Astrocyte of the spinal cord (primary cell): ENCODE results near the gene SPNS1.
A peak's percentile ranks its signal among the peaks of the same experiment; 100 is the strongest.
"Not testable (repeated sequence)": the region's sequence is repeated elsewhere in the genome, so short reads cannot be mapped to it uniquely, and the experiment has no call there.

ENCODE experiments used
- DNase-seq: peaks from one replicate; pipeline ENCODE4 v3.0.0; 2011; ENCODE audit warnings: low read depth, low spot score
- H3K4me3 ChIP-seq: 2 replicates; pipeline ENCODE4 v1.5.1; 2011; ENCODE audit warnings: low read depth, mild to moderate bottlenecking, low read length, moderate library complexity
- in situ Hi-C: cut with HindIII; loops from 2 replicates; pipeline ENCODE4 v1.10.0; 2017; ENCODE audit warnings: low sequenced_read_pairs
- TF ChIP-seq, protein P1 (sequence below): IDR thresholded peaks from 2 replicates; pipeline ENCODE4 v1.5.1; 2012; ENCODE audit warnings: low read depth, mild to moderate bottlenecking, low read length, inconsistent platforms

Gene SPNS1

GRCh38 chr16:28975158-28975599 lies 601 bp downstream of the SPNS1 start:
- TF ChIP-seq, protein P1, sequence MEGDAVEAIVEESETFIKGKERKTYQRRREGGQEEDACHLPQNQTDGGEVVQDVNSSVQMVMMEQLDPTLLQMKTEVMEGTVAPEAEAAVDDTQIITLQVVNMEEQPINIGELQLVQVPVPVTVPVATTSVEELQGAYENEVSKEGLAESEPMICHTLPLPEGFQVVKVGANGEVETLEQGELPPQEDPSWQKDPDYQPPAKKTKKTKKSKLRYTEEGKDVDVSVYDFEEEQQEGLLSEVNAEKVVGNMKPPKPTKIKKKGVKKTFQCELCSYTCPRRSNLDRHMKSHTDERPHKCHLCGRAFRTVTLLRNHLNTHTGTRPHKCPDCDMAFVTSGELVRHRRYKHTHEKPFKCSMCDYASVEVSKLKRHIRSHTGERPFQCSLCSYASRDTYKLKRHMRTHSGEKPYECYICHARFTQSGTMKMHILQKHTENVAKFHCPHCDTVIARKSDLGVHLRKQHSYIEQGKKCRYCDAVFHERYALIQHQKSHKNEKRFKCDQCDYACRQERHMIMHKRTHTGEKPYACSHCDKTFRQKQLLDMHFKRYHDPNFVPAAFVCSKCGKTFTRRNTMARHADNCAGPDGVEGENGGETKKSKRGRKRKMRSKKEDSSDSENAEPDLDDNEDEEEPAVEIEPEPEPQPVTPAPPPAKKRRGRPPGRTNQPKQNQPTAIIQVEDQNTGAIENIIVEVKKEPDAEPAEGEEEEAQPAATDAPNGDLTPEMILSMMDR, result no peak
- in situ Hi-C loops, result no loop called here
- DNase-seq, result no peak
- H3K4me3 ChIP-seq, result peak overlapping the region; percentile 92

DNA sequence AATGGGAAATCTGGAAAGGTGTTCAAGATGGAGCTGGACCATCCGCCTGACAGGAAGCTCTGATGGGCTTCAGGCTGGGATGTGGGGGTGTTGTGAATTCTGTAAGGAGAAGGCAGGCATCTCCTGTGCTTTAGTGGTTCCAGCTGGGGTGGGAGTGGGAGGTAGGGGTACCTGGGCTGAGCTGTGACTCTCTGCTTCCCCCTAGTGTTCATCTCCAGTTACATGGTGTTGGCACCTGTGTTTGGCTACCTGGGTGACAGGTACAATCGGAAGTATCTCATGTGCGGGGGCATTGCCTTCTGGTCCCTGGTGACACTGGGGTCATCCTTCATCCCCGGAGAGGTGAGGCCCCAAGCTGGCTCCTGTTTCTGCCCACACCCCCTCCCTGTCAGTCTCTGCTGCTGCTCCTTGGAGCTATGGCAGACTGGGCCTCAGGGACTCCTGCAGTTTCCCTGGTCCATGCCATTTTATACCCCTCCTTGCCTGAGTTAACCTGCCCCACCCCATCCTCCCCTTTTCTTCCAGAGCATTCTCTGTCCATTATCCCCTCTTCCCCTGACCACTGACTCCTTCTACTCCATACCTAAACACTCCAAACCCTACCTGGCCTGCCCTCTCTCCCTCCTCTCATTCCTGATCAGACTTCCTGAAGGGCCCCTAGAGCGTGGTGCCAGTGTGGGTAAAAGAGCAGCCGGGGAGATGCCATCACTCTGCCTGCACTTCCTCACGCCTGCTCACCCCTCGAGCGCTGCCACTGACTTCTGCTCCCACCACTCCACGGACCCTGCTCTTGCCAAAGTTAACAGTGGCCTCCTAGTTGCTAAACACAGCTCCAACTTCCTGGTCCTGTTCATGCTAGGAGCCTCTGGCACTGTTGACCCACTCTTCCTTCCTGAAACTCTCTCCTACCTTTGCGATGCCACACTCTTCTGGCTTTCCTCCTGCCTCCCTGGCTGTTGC lies 3.4 kb downstream of the SPNS1 start:
- TF ChIP-seq, protein P1, result peak; percentile 38
- H3K4me3 ChIP-seq, result no peak overlapping the region
- in situ Hi-C loops, result no loop called here
- DNase-seq, result no peak

DNA sequence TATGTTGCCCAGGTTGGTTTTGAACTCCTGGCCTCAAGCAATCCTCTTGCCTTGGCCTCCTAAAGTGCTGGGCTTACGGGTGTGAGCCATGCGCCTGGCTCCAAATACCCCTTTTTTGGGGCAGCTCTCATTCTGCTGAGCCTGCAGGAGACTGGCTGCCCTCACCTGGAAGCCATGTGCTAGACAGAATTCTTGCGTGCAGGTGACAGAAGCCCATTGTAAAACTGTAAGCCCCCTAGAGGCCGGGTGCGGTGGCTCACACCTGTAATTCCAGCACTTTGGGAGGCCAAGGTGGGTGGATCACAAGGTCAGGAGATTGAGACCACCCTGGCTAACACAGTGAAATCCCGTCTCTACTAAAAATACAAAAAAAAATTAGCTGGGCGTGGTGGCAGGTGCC lies 5.8 kb downstream of the SPNS1 start:
- in situ Hi-C loops, H3K4me3 ChIP-seq, DNase-seq: not testable (repeated sequence)

- TF ChIP-seq, protein P1, result no peak
- in situ Hi-C loops, result no loop called here
- DNase-seq, result no peak
- H3K4me3 ChIP-seq, result no peak overlapping the region
Observed at GRCh38 chr16:28980929-28981328, 6.4 kb downstream of the SPNS1 start.

DNA sequence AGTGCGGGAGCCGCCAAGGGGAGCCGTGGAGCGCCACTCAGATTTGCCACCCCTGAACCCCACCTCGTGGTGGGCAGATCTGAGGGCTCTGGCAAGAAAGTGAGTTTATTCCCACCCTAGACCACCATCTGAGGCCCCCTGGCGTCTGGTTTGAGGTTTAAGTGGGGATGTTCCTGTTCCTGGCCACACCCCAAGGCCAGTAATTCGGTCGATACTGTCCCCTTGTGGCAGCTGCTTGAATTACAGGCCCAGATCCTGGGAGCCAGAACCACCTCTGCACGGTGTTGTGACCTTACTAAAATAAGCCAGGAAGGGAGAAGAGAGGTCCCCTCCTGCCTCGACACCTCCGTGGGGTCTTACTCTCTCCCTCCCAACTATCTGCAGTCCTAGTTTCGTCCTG lies 6.9 kb downstream of the SPNS1 start:
- no peak for DNase-seq
- in situ Hi-C loops, result no loop called here
- TF ChIP-seq, protein P1, result peak; percentile 70
- H3K4me3 ChIP-seq, result no peak overlapping the region

- no peak overlapping the region for H3K4me3 ChIP-seq
- in situ Hi-C loops, result no loop called here
- TF ChIP-seq, protein P1, result no peak
- no peak for DNase-seq
Observed at GRCh38 chr16:28982418-28982817, 7.8 kb downstream of the SPNS1 start.

DNA sequence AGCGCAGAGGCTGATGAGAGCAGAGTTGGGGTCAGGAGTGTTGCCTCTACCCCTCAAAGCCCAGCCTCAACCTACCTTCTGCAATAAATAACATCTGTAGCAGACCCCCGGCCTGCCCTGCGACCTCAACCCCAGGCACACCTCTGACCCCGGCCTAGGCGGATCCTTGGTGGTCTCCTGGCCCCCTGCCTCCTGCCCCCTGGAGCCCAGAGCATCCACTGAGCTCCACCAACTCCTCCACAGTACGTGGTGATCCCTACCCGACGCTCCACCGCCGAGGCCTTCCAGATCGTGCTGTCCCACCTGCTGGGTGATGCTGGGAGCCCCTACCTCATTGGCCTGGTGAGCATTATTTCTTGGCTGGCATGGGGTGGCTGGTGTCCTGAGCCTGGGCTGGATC lies 8.4 kb downstream of the SPNS1 start:
- TF ChIP-seq, protein P1, result no peak
- H3K4me3 ChIP-seq, result no peak overlapping the region
- in situ Hi-C loops, result no loop called here
- no peak for DNase-seq
